K562 (cell line): ENCODE data around the gene GLIS2. TPM values are rescaled to one million over a fixed set of nuclear protein-coding genes. Genes with fewer than 3 reads are reported as not detected.

Experiments
- AFF1 ChIP-seq, 2 experiments: fragments of 450-650 bp; IDR thresholded peaks; 2 replicates each; pipeline ENCODE4 v1.6.1; 2018; ENCODE audit warnings: mild to moderate bottlenecking in 2 of 2, low read depth in 1 of 2; ENCODE audit not compliant: partially characterized antibody in 2 of 2
- FOS ChIP-seq: IDR thresholded peaks from 3 replicates; pipeline ENCODE4 v1.6.1; 2011; ENCODE audit not compliant: insufficient read length; ENCODE audit errors: extremely low read depth
- HMG20A ChIP-seq: fragments of 450-650 bp; formaldehyde crosslinking; conservative IDR thresholded peaks from 2 replicates; pipeline ENCODE4 v1.4.0; 2020; ENCODE audit warnings: mild to moderate bottlenecking, mixed read lengths
- ZBTB33 ChIP-seq: sonication (generic); formaldehyde crosslinking; IDR thresholded peaks from 2 replicates; pipeline ENCODE4 v1.8.1; 2023; ENCODE audit warnings: mild to moderate bottlenecking, missing genetic modification reagents
- polyA plus RNA-seq, 8 experiments: library from polyadenylated mRNA; depleted of rRNA in 4 of 8; stranded (reverse) in 5 of 8; unstranded in 3 of 8; fragments of >200 nt; fragmentation: Nextera tagmentation in 2 of 8; fragmentation: Illumina TruSeq in 1 of 8; extraction: Ambion mirVana in 2 of 8; extraction: Trizol in 1 of 8; gene quantifications; 2 replicates each; pipeline versions ENCODE4 v1.2.1 to v1.2.3, GENCODE V29; 2011 to 2014; ENCODE audit warnings: inconsistent platforms in 1 of 8, missing spikeins in 1 of 8
- total RNA-seq, 7 experiments: library from RNA; depleted of rRNA in 6 of 7; stranded (reverse); fragments of >200 nt in 6 of 7; fragmentation: Illumina TruSeq in 2 of 7; extraction: Trizol in 2 of 7; gene quantifications; 2 replicates each; pipeline versions ENCODE4 v1.2.1 to v1.2.3, GENCODE V29; 2011 to 2021; ENCODE audit warnings: low replicate concordance in 1 of 7
- TF ChIP-seq, protein P1 (sequence below): sonication (generic); formaldehyde crosslinking; IDR thresholded peaks from 2 replicates; pipeline ENCODE4 v1.8.0; 2023; ENCODE audit warnings: mild to moderate bottlenecking, missing genetic modification reagents

The GLIS2 gene
- total and polyA plus RNA-seq, 9 of the 15 experiments (the other 6 are each of a cell fraction or from before 2014, with no cell fraction given), result 0.10 to 9.0 (median 0.57) TPM

DNA sequence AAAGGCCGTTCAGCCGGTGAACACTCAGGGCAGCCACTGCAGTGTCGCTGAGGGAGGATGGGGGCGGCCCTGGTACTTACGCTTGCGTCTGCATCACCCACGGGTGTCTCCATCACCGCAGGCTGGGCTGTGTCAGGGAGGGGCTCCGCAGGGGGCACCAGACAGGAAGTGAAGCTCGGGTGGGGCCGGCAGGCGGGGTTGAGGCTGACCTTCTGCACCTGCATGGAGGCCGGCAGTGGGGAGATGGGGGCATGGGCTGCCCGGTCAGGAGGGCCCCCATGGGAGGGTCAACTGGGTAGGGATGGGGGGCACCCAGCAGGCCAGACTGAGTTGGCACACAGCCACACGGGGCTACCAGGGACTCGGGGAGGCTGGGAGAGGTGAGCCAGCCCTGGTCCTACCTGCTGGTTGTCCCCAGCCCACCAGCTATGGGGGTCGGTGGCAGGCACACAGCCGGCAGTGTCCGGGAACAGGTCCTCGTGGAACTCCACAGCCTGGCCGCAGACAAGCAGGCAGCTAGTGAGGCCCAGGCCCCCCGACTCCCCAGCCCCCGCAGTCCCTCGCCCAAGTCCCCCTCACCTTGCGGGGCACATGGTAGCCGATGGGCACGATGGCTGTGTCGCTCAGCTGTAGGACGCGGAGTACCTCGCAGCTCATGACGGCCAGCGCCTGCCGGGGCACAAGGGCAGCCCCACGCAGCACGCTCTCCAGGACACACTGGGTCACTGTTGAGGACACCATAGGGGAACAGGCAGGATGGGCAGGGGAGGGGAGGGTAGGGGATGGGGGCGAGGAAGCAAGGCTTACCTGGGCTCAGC, 48.5 kb downstream of the GLIS2 start (continued):
- TF ChIP-seq ZBTB33 (no peak), FOS (no peak), AFF1 (IDR thresholded peaks at IDR 0.05; ENCODE audit: low read depth in 1 of 2, partially characterized antibody in 2 of 2) (no peak), HMG20A (CRISPR knock-in tag) (no peak)
- TF ChIP-seq, protein P1, sequence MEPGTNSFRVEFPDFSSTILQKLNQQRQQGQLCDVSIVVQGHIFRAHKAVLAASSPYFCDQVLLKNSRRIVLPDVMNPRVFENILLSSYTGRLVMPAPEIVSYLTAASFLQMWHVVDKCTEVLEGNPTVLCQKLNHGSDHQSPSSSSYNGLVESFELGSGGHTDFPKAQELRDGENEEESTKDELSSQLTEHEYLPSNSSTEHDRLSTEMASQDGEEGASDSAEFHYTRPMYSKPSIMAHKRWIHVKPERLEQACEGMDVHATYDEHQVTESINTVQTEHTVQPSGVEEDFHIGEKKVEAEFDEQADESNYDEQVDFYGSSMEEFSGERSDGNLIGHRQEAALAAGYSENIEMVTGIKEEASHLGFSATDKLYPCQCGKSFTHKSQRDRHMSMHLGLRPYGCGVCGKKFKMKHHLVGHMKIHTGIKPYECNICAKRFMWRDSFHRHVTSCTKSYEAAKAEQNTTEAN, result no peak
